NCI-H2196 (cell line): ENCODE data around the gene UIMC1.

Experiments
- DNase-seq: peaks from one replicate; lab custom pipeline; 2025; ENCODE audit not compliant: unreplicated experiment; lab: John Stamatoyannopoulos, UW

The UIMC1 gene

GRCh38 chr5:176886336-176887251 is 120.0 kb downstream of the UIMC1 start:
- no peak for DNase-seq

GRCh38 chr5:176884571-176884890 is 122.0 kb downstream of the UIMC1 start:
- no peak for DNase-seq

GRCh38 chr5:176883700-176884570 is 122.6 kb downstream of the UIMC1 start:
- no peak for DNase-seq

- DNase-seq, result no peak
Measured at GRCh38 chr5:176882567-176882903, 124.0 kb downstream of the UIMC1 start.

GRCh38 chr5:176881816-176882566 is 124.6 kb downstream of the UIMC1 start:
- DNase-seq, result no peak

- no peak for DNase-seq
Measured at GRCh38 chr5:176881021-176881749, 125.4 kb downstream of the UIMC1 start.

GRCh38 chr5:176880366-176881020 is 126.1 kb downstream of the UIMC1 start:
- no peak for DNase-seq

GRCh38 chr5:176879663-176880361 is 126.8 kb downstream of the UIMC1 start:
- DNase-seq, result no peak

GRCh38 chr5:176878906-176879662 is 127.5 kb downstream of the UIMC1 start:
- no peak for DNase-seq

GRCh38 chr5:176878463-176878862 is 128.1 kb downstream of the UIMC1 start:
- DNase-seq, result no peak

- no peak for DNase-seq
Measured at GRCh38 chr5:176877793-176878331, 128.7 kb downstream of the UIMC1 start.

GRCh38 chr5:176876506-176877431 is 129.8 kb downstream of the UIMC1 start:
- DNase-seq, result no peak

GRCh38 chr5:176875783-176876505 is 130.6 kb downstream of the UIMC1 start:
- DNase-seq, result no peak

GRCh38 chr5:176875014-176875550 is 131.5 kb downstream of the UIMC1 start:
- no peak for DNase-seq

GRCh38 chr5:176874198-176874780 is 132.3 kb downstream of the UIMC1 start:
- DNase-seq, result no peak

GRCh38 chr5:176873541-176874172 is 132.9 kb downstream of the UIMC1 start:
- no peak for DNase-seq
